Chondrocyte (in vitro differentiated cells): ENCODE data around the gene PDCL2. TPM values are rescaled to one million over a fixed set of nuclear protein-coding genes. Genes with fewer than 3 reads are reported as not detected.

Experiments used
- DNase-seq: peaks from one replicate; pipeline ENCODE4 v3.0.0; 2021; ENCODE audit warnings: mixed read lengths, low spot score
- H3K27ac Mint-ChIP-seq: one replicate; pipeline ENCODE4 v1.8.0; 2021; ENCODE audit warnings: mild to moderate bottlenecking, moderate library complexity, mixed read lengths; ENCODE audit not compliant: unreplicated experiment
- H3K27me3 Mint-ChIP-seq: 2 replicates; pipeline ENCODE4 v1.8.0; 2021; ENCODE audit warnings: low read depth, mixed read lengths
- H3K36me3 Mint-ChIP-seq: 2 replicates; pipeline ENCODE4 v1.8.0; 2021; ENCODE audit warnings: low read depth, mixed read lengths
- H3K4me1 Mint-ChIP-seq: 2 replicates; pipeline ENCODE4 v1.8.0; 2021; ENCODE audit warnings: low read depth, mild to moderate bottlenecking, mixed read lengths
- H3K4me3 Mint-ChIP-seq: one replicate; pipeline ENCODE4 v1.8.0; 2021; ENCODE audit warnings: mild to moderate bottlenecking, moderate library complexity, mixed read lengths; ENCODE audit not compliant: unreplicated experiment
- H3K9me3 Mint-ChIP-seq: 2 replicates; pipeline ENCODE4 v1.8.0; 2021; ENCODE audit warnings: low read depth, mixed read lengths
- CTCF ChIP-seq: fragments of 200-600 bp; sonication (generic); IDR thresholded peaks from 2 replicates; pipeline ENCODE4 v1.5.0; 2021; ENCODE audit warnings: antibody characterized with exemption, mild to moderate bottlenecking, moderate library complexity
- total RNA-seq: library from RNA; stranded (reverse); gene quantifications from 3 replicates; pipeline ENCODE4 v1.2.1, GENCODE V29; 2021

The PDCL2 gene
- total RNA-seq, 1 donor from 2014 or later = not detected

- TF ChIP-seq CTCF = no peak
- no peak for DNase-seq
- Mint-ChIP-seq H3K9me3 (peaks cover 23% of the 10 kb centered on the region), H3K27me3 (no peaks in the 10 kb centered on the region), H3K4me1 (peaks cover 5% of the 10 kb centered on the region), H3K36me3 (peaks cover 11% of the 10 kb centered on the region), H3K27ac (no peak overlapping the region), H3K4me3 (no peak overlapping the region)
Measured at GRCh38 chr4:55530167-55530566, 61.9 kb downstream of the PDCL2 start.

DNA sequence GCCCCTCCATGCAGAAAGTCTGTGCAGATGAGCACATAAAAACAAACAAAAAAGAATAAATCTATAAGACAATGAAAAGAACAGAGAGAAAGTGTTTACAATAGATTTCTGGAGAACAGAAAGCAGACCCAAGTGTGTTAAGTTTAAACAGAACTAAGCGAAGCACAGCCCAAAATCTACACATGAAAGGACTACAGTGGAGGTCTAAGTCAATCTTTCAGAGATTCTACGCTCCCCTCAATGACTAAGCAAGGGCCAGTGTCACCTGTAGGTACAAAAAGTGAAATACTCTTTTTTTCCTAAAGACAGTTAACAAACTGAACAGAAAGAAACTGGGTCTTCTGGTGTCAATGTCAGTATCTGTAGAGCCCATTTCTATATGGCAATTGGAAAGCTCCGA lies 63.6 kb downstream of the PDCL2 start:
- DNase-seq = no peak
- Mint-ChIP-seq H3K36me3 (peaks cover 11% of the 10 kb centered on the region), H3K9me3 (peaks cover 16% of the 10 kb centered on the region), H3K27ac (no peak overlapping the region), H3K4me3 (no peak overlapping the region), H3K4me1 (peaks cover 16% of the 10 kb centered on the region), H3K27me3 (no peaks in the 10 kb centered on the region)
- TF ChIP-seq CTCF = no peak

DNA sequence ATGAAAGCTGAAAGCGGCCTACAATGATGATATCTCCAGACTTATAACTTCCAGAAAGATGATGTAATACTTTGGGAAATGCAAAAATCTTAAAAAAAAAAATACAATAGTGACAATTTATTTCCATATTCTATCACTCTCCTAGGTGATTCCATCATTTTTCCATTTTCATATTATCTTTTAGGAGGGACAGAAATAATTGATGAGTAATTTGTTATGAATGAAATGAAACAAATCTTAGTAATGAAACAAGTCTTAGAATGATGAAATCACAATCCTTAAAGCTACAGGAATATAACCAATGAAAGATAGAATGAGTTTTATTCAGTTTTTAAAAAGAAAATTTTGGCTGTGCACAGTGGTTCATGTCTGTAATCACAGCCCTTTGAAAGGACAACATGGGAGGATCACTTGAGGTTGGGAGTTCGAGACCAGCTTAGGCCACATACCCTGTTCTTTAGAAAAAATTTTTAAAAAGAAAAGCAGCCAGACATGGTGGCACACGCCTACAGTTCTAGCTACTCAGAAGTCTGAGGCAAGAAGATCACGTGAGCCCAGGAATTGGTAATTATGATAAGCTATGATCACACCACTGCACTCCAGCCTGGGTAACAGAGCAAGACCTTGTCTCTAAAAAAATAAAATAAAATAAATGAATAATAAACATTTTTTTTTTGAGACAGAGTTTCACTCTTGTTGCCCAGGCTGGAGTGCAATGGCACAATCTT lies 67.0 kb downstream of the PDCL2 start:
- Mint-ChIP-seq H3K9me3 (peaks cover 4% of the 10 kb centered on the region), H3K27ac (peak overlapping the region; percentile 74), H3K27me3 (no peaks in the 10 kb centered on the region), H3K4me1 (peaks cover 24% of the 10 kb centered on the region), H3K36me3 (peaks cover 2% of the 10 kb centered on the region), H3K4me3 (no peak overlapping the region)
- TF ChIP-seq CTCF = no peak
- DNase-seq = no peak

- no peak for TF ChIP-seq CTCF
- peaks cover 13% of the 10 kb centered on the region for H3K4me1 Mint-ChIP-seq
- no peak for DNase-seq
- H3K9me3 Mint-ChIP-seq = no peaks in the 10 kb centered on the region
- H3K36me3 Mint-ChIP-seq = no peaks in the 10 kb centered on the region
- no peaks in the 10 kb centered on the region for H3K27me3 Mint-ChIP-seq
- H3K27ac Mint-ChIP-seq = no peak overlapping the region
- no peak overlapping the region for H3K4me3 Mint-ChIP-seq
Measured at GRCh38 chr4:55518442-55518841, 73.6 kb downstream of the PDCL2 start.

DNA sequence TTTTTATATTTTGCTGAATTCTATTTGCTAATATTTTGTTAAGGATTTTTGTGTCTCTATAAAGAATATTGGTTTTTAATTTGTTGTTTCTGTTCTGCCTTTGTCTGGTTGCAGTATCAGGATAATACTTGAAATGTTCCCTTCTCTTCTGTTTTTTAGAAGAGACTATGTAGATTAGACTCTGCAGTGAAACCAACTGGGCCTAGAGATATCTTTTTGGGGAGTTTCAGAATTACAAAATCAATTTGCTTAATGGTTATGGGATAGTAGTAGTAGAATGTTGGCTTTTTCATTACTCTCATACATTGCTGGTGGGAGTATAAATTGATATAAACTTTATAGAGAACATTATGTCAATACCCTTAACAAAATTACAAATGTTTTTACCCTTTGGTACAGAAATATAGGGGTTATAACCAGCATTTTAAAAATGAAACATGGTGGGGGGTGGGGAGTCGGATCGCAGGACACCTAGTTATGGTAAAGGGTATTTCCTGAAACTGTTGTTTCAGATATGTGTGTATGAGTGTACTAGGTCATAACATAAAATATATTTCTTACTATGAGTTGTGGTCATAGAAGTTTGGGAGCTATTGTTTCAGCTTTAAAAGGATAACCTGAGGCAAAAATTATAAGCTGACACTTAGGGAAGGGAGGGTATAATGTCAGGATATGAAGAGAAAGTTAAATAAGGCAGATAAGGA lies 74.4 kb downstream of the PDCL2 start:
- TF ChIP-seq CTCF = no peak
- Mint-ChIP-seq H3K4me1 (peaks cover 13% of the 10 kb centered on the region), H3K27ac (no peak overlapping the region), H3K36me3 (no peaks in the 10 kb centered on the region), H3K4me3 (no peak overlapping the region), H3K27me3 (no peaks in the 10 kb centered on the region), H3K9me3 (no peaks in the 10 kb centered on the region)
- no peak for DNase-seq
